Measurements from ENCODE around the gene MSMP. TPM values are rescaled to one million over a fixed set of nuclear protein-coding genes. Genes with fewer than 3 reads are reported as not detected.
A peak's percentile ranks its signal among the peaks of the same experiment; 100 is the strongest.

Gene MSMP
- total and polyA plus RNA-seq, 9 of the 15 experiments (the other 6 are each of a cell fraction or from before 2014, with no cell fraction given): 0.60 TPM; not detected in 8

GRCh38 chr9:35755071-35755470 lies 995 bp upstream of the MSMP start:
- TF ChIP-seq CBFA2T3 (IDR thresholded peaks at IDR 0.05) (peak; percentile 15; the same call in 1 of the 2 replicates), RCOR1 (IDR thresholded peaks at IDR 0.05; ENCODE audit: borderline replicate concordance in 1 of 2, low read depth in 2 of 2, low read length in 2 of 2) (peak in 1 of 2 experiments; percentile 58; a peak in 1 of 4 replicates), KDM1A (IDR thresholded peaks at IDR 0.05) (peak; percentile 20 to 58; a peak in 3 of 4 replicates), MTA1 (IDR thresholded peaks at IDR 0.05; ENCODE audit: borderline replicate concordance) (no peak), FOSL1 (tag; conservative IDR thresholded peaks at IDR 0.05) (0 out of 2 replicates have a peak, but pooled peaks have one; percentile 14), NFE2 (IDR thresholded peaks at IDR 0.05; ENCODE audit: low read depth) (peak; percentile 36; the same call in 1 of the 2 replicates)
- TF ChIP-seq, protein P1, sequence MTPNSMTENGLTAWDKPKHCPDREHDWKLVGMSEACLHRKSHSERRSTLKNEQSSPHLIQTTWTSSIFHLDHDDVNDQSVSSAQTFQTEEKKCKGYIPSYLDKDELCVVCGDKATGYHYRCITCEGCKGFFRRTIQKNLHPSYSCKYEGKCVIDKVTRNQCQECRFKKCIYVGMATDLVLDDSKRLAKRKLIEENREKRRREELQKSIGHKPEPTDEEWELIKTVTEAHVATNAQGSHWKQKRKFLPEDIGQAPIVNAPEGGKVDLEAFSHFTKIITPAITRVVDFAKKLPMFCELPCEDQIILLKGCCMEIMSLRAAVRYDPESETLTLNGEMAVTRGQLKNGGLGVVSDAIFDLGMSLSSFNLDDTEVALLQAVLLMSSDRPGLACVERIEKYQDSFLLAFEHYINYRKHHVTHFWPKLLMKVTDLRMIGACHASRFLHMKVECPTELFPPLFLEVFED (CRISPR knock-in tag; conservative IDR thresholded peaks at IDR 0.05): no peak
- Histone ChIP-seq H3K36me3 (ENCODE audit: control insufficient read depth, insufficient read depth, low read length) (peaks cover 31% of the 10 kb centered on the region; the same call in 2 of the 3 replicates), H4K20me1 (replicated peaks; ENCODE audit: control insufficient read depth, insufficient read depth, low read length) (no peaks in the 10 kb centered on the region), H3K9ac (ENCODE audit: insufficient read depth in 1 of 2, low read depth in 2 of 2, low read length in 2 of 2) (no peak overlapping the region), H3K4me3 (no peak overlapping the region), H3K4me2 (ENCODE audit: insufficient read depth, low read length) (no peak overlapping the region), H3K9me3 (replicated peaks; ENCODE audit: control insufficient read depth, insufficient read depth, low read depth, low read length) (no peaks in the 10 kb centered on the region), H3K27ac (ENCODE audit: extremely low read depth, low read depth, low read length) (no peak overlapping the region), H3K9me1 (ENCODE audit: control insufficient read depth, insufficient read depth, low read length) (no peaks in the 10 kb centered on the region), H3K4me1 (replicated peaks in 1 of 2; ENCODE audit: control insufficient read depth in 2 of 2, insufficient read depth in 2 of 2, low read length in 2 of 2) (peaks cover 6 to 9% of the 10 kb centered on the region in 2 experiments), H2AFZ (ENCODE audit: low read depth, low read length) (no peak overlapping the region), H3K79me2 (ENCODE audit: control insufficient read depth, insufficient read depth, low read length) (peaks cover 27% of the 10 kb centered on the region), H3K27me3 (ENCODE audit: control insufficient read depth in 2 of 2, insufficient read depth in 2 of 2, low read length in 2 of 2) (no peaks in the 10 kb centered on the region)
- ATAC-seq (no peak), DNase-seq (ENCODE audit: extremely low read depth in 1 of 4, low spot score in 3 of 4) (no peak), FAIRE-seq (peak; percentile 40)
- intact Hi-C loops (cut with micrococcal nuclease) (no loop called here), in situ Hi-C loops (cut with MboI) (no loop called here)
- POLR2A ChIA-PET: interaction anchor here (1.0 to 1.7 kb wide), 2 partner anchors 14 to 22 kb away, joined by 3 to 5 read pairs; partner anchors contain the start of genes CREB3 and TLN1
- no TSS peak for BruUV-seq (replicated peaks)
- WGBS (ENCODE audit: insufficient coverage, low coverage, missing lambda C conversion rate): 7% methylated on average over 4 of the region's 4 CpGs
- CTCF ChIA-PET (ENCODE audit: low intra/inter-chr PET ratio): no interaction called here

Data from K562 (cell line).